Measurements from ENCODE around the gene MITD1. TPM values are rescaled to one million over a fixed set of nuclear protein-coding genes. Genes with fewer than 3 reads are reported as not detected.

The MITD1 gene
- total and polyA plus RNA-seq, 2 experiments from 2014 or later, result 32.7 to 44.8 TPM

- Histone ChIP-seq H3K9me3 (ENCODE audit: low read depth) (no peaks in the 10 kb centered on the region), H3K36me3 (replicated peaks; ENCODE audit: insufficient read depth, low read depth) (no peaks in the 10 kb centered on the region), H3K4me1 (ENCODE audit: insufficient read depth) (no peaks in the 10 kb centered on the region), H2AFZ (no peak overlapping the region), H4K20me1 (ENCODE audit: insufficient read depth, poor library complexity, severe bottlenecking) (no peaks in the 10 kb centered on the region), H3K27ac (no peak overlapping the region), H3K9me2 (replicated peaks; ENCODE audit: insufficient read depth) (no peaks in the 10 kb centered on the region), H3K4me2 (no peak overlapping the region), H3K27me3 (no peaks in the 10 kb centered on the region), H3K79me2 (no peaks in the 10 kb centered on the region), H3K4me3 (no peak overlapping the region)
- WGBS (ENCODE audit: low lambda C conversion rate, missing lambda C conversion rate), result 81% methylated on average over 1 of the region's 1 CpG
- DNase-seq (ENCODE audit: low spot score), result no peak
- no peak for TF ChIP-seq EZH2phosphoT487 (IDR thresholded peaks at IDR 0.05; ENCODE audit: low read depth, severe bottlenecking, unreplicated experiment)
- TF ChIP-seq EZH2 (IDR thresholded peaks at IDR 0.05; ENCODE audit: borderline replicate concordance), result no peak
- TF ChIP-seq CTCF (IDR thresholded peaks at IDR 0.05; ENCODE audit: poor library complexity), result no peak
These were observed 11.3 kb downstream of the MITD1 start for GRCh38 chr2:99169534-99169933.

DNA sequence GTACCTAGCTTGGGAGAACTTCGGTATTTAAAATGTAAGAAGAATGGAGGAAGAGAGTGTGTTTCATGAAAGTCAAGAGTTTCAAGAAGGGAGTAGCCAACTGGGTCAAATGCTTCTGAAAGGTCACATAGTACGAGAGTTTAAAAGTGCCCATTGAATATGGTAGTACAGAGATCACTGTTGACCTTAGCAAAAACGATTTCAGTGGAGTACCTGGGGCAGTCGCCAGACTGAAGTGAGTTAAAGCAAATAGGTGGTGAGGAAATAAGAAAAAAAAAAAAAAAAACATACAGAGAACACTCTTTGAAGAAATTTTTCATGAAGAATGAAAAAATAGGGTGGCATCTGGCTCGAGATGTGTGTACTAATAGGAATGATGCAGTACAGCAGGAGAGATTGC, 14.6 kb downstream of the MITD1 start:
- no peak overlapping the region for H2AFZ ChIP-seq
- no peak overlapping the region for H3K27ac ChIP-seq
- no peak overlapping the region for H3K4me3 ChIP-seq
- no peak for TF ChIP-seq CTCF (IDR thresholded peaks at IDR 0.05; ENCODE audit: poor library complexity)
- TF ChIP-seq EZH2 (IDR thresholded peaks at IDR 0.05; ENCODE audit: borderline replicate concordance), result no peak
- no peak for TF ChIP-seq EZH2phosphoT487 (IDR thresholded peaks at IDR 0.05; ENCODE audit: low read depth, severe bottlenecking, unreplicated experiment)
- no peaks in the 10 kb centered on the region for H3K27me3 ChIP-seq
- H3K9me3 ChIP-seq (ENCODE audit: low read depth), result no peaks in the 10 kb centered on the region
- no peaks in the 10 kb centered on the region for H3K36me3 ChIP-seq (replicated peaks; ENCODE audit: insufficient read depth, low read depth)
- no peak for DNase-seq (ENCODE audit: low spot score)
- H3K9me2 ChIP-seq (replicated peaks; ENCODE audit: insufficient read depth), result no peaks in the 10 kb centered on the region
- no peaks in the 10 kb centered on the region for H3K79me2 ChIP-seq
- H3K4me2 ChIP-seq, result no peak overlapping the region
- WGBS (ENCODE audit: low lambda C conversion rate, missing lambda C conversion rate), result 92% methylated on average over 5 of the region's 5 CpGs
- H3K4me1 ChIP-seq (ENCODE audit: insufficient read depth), result no peaks in the 10 kb centered on the region
- H4K20me1 ChIP-seq (ENCODE audit: insufficient read depth, poor library complexity, severe bottlenecking), result no peaks in the 10 kb centered on the region

- Histone ChIP-seq H3K4me1 (ENCODE audit: insufficient read depth) (peaks cover 6% of the 10 kb centered on the region), H2AFZ (no peak overlapping the region), H3K9me2 (replicated peaks; ENCODE audit: insufficient read depth) (no peaks in the 10 kb centered on the region), H3K79me2 (peaks cover 4% of the 10 kb centered on the region), H3K9me3 (ENCODE audit: low read depth) (no peaks in the 10 kb centered on the region), H3K27ac (no peak overlapping the region), H3K4me2 (no peak overlapping the region), H3K27me3 (no peaks in the 10 kb centered on the region), H4K20me1 (ENCODE audit: insufficient read depth, poor library complexity, severe bottlenecking) (no peaks in the 10 kb centered on the region), H3K4me3 (no peak overlapping the region), H3K36me3 (replicated peaks; ENCODE audit: insufficient read depth, low read depth) (no peaks in the 10 kb centered on the region)
- TF ChIP-seq EZH2 (IDR thresholded peaks at IDR 0.05; ENCODE audit: borderline replicate concordance) (no peak), EZH2phosphoT487 (IDR thresholded peaks at IDR 0.05; ENCODE audit: low read depth, severe bottlenecking, unreplicated experiment) (no peak), CTCF (IDR thresholded peaks at IDR 0.05; ENCODE audit: poor library complexity) (no peak)
- no peak for DNase-seq (ENCODE audit: low spot score)
- WGBS (ENCODE audit: low lambda C conversion rate, missing lambda C conversion rate), result 89% methylated on average over 4 of the region's 4 CpGs
These were observed 21.3 kb downstream of the MITD1 start for GRCh38 chr2:99159594-99159993.

GRCh38 chr2:99158599-99158998, 22.3 kb downstream of the MITD1 start:
- Histone ChIP-seq H3K79me2 (peaks cover 4% of the 10 kb centered on the region), H3K9me3 (ENCODE audit: low read depth) (no peaks in the 10 kb centered on the region), H3K4me3 (no peak overlapping the region), H3K4me2 (no peak overlapping the region), H4K20me1 (ENCODE audit: insufficient read depth, poor library complexity, severe bottlenecking) (no peaks in the 10 kb centered on the region), H2AFZ (no peak overlapping the region), H3K27ac (no peak overlapping the region), H3K36me3 (replicated peaks; ENCODE audit: insufficient read depth, low read depth) (no peaks in the 10 kb centered on the region), H3K9me2 (replicated peaks; ENCODE audit: insufficient read depth) (no peaks in the 10 kb centered on the region), H3K4me1 (ENCODE audit: insufficient read depth) (peaks cover 10% of the 10 kb centered on the region), H3K27me3 (no peaks in the 10 kb centered on the region)
- TF ChIP-seq CTCF (IDR thresholded peaks at IDR 0.05; ENCODE audit: poor library complexity), result no peak
- no peak for TF ChIP-seq EZH2phosphoT487 (IDR thresholded peaks at IDR 0.05; ENCODE audit: low read depth, severe bottlenecking, unreplicated experiment)
- TF ChIP-seq EZH2 (IDR thresholded peaks at IDR 0.05; ENCODE audit: borderline replicate concordance), result no peak
- DNase-seq (ENCODE audit: low spot score), result no peak
- WGBS (ENCODE audit: low lambda C conversion rate, missing lambda C conversion rate), result 99% methylated on average over 5 of the region's 5 CpGs

Data from hepatocyte (in vitro differentiated cells).